ENCODE results near the gene RABIF. TPM values are rescaled to one million over a fixed set of nuclear protein-coding genes. Genes with fewer than 3 reads are reported as not detected.
A peak's percentile ranks its signal among the peaks of the same experiment; 100 is the strongest.

RABIF gene
- total and polyA plus RNA-seq, 10 of the 15 experiments (the other 5 are each of a cell fraction or from before 2014, with no cell fraction given), result 4.7 to 18.2 (median 8.8) TPM

DNA sequence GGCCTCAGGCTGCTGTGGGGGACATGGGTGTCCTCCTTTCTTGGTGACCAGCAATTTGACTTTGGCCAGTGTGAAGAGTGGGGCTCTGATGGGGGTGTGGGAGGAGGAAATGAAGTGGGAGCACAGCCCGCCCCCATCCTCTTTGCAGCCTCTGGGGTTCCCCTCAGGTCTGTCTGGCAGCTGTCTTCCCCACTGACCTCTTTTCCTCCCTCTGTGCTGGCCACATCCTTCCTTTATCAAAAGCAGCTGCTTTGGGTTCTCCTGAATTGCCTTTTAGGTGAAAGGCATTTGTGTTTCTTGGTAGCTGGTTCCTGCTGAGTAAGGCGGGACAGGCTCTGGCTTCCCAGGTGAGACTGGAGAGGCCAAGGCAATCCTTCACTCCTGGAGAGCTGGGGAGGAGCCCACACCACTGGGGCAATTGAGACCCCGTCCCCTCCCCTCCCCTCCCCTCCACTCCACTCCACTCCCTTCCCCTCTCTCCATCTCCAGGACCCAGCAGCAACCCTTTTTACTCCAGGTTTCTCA, 53.3 kb downstream of the RABIF start:
- 14% methylated on average over 2 of the region's 3 CpGs for WGBS (ENCODE audit: insufficient coverage, insufficient replicate concordance, low lambda C conversion rate, missing lambda C conversion rate)
- no TSS peak for BruUV-seq (replicated peaks)
- Histone ChIP-seq H3K4me2 (ENCODE audit: control insufficient read depth, insufficient read depth) (no peak overlapping the region), H3K27ac (ENCODE audit: control insufficient read depth, insufficient read depth) (no peak overlapping the region), H3K9me3 (replicated peaks; ENCODE audit: control insufficient read depth, insufficient read depth, low read length) (no peaks in the 10 kb centered on the region), H2AFZ (ENCODE audit: control insufficient read depth, low read depth, low read length) (no peak overlapping the region), H3K79me2 (ENCODE audit: control insufficient read depth, insufficient read depth, low read length) (no peaks in the 10 kb centered on the region), H3K27me3 (replicated peaks in 1 of 2; ENCODE audit: control insufficient read depth in 2 of 2, insufficient read depth in 2 of 2, low read length in 1 of 2) (no peaks in the 10 kb centered on the region), H3K9ac (ENCODE audit: control insufficient read depth, insufficient read depth, low read length) (no peak overlapping the region), H3K4me3 (no peak overlapping the region), H3K4me1 (ENCODE audit: control insufficient read depth, insufficient read depth, low read length) (peaks cover 10% of the 10 kb centered on the region), H3K36me3 (ENCODE audit: control insufficient read depth in 2 of 2, insufficient read depth in 2 of 2, low read length in 1 of 2) (no peaks in the 10 kb centered on the region), H4K20me1 (ENCODE audit: control insufficient read depth, insufficient read depth) (no peaks in the 10 kb centered on the region)
- ChIA-PET RAD21 (ENCODE audit: unreplicated experiment) (no interaction called here), SMC1A (ENCODE audit: uncharacterized antibody, unreplicated experiment) (interaction anchor here (0.6 to 1.2 kb wide), 5 partner anchors 9 to 55 kb away, joined by 3 to 5 read pairs (median 3); partner anchors contain the start of gene PCAT6), CTCF (interaction anchor here (0.7 to 1.0 kb wide), 3 partner anchors 14 to 264 kb away, joined by 3 to 4 read pairs (median 3); no protein-coding TSS in a partner anchor), POLR2A (interaction anchor here (0.6 kb wide), 1 partner anchor 163 kb away, joined by 3 read pairs; no protein-coding TSS in a partner anchor)
- FAIRE-seq (no peak), DNase-seq (ENCODE audit: low read depth, low spot score) (no peak), ATAC-seq (peak; percentile 85)
- in situ Hi-C loops (cut with MboI), result no loop called here
- intact Hi-C loops (cut with micrococcal nuclease; ENCODE audit: unreplicated experiment), result no loop called here
- TF ChIP-seq EGR1 (IDR thresholded peaks at IDR 0.05; ENCODE audit: borderline replicate concordance in 1 of 2, low read depth in 2 of 2, low read length in 2 of 2) (peak in 1 of 2 experiments; percentile 39; a peak in 1 of 3 replicates), DPF2 (IDR thresholded peaks at IDR 0.05) (peak; percentile 42; the same call in 1 of the 2 replicates), SPI1 (IDR thresholded peaks at IDR 0.05; ENCODE audit: borderline replicate concordance, insufficient read depth, low read depth, low read length) (0 out of 2 replicates have a peak, but pooled peaks have one; percentile 11), ESRRA (IDR thresholded peaks at IDR 0.05; ENCODE audit: low read length) (no peak), ZNF217 (IDR thresholded peaks at IDR 0.05) (no peak), RUNX3 (IDR thresholded peaks at IDR 0.05; ENCODE audit: low read length) (peak; percentile 73), TCF12 (IDR thresholded peaks at IDR 0.05; ENCODE audit: low read depth, low read length) (peak; percentile 87), IKZF1 (conservative IDR thresholded peaks at IDR 0.05) (peak; percentile 66), IKZF2 (IDR thresholded peaks at IDR 0.05) (peak; percentile 26 to 37; a peak in 2 of 4 replicates)
- TF ChIP-seq, protein P1, sequence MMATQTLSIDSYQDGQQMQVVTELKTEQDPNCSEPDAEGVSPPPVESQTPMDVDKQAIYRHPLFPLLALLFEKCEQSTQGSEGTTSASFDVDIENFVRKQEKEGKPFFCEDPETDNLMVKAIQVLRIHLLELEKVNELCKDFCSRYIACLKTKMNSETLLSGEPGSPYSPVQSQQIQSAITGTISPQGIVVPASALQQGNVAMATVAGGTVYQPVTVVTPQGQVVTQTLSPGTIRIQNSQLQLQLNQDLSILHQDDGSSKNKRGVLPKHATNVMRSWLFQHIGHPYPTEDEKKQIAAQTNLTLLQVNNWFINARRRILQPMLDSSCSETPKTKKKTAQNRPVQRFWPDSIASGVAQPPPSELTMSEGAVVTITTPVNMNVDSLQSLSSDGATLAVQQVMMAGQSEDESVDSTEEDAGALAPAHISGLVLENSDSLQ (IDR thresholded peaks at IDR 0.05), result peak; percentile 68
- TF ChIP-seq, protein P2, sequence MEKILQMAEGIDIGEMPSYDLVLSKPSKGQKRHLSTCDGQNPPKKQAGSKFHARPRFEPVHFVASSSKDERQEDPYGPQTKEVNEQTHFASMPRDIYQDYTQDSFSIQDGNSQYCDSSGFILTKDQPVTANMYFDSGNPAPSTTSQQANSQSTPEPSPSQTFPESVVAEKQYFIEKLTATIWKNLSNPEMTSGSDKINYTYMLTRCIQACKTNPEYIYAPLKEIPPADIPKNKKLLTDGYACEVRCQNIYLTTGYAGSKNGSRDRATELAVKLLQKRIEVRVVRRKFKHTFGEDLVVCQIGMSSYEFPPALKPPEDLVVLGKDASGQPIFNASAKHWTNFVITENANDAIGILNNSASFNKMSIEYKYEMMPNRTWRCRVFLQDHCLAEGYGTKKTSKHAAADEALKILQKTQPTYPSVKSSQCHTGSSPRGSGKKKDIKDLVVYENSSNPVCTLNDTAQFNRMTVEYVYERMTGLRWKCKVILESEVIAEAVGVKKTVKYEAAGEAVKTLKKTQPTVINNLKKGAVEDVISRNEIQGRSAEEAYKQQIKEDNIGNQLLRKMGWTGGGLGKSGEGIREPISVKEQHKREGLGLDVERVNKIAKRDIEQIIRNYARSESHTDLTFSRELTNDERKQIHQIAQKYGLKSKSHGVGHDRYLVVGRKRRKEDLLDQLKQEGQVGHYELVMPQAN (conservative IDR thresholded peaks at IDR 0.05), result no peak
- TF ChIP-seq, protein P3, sequence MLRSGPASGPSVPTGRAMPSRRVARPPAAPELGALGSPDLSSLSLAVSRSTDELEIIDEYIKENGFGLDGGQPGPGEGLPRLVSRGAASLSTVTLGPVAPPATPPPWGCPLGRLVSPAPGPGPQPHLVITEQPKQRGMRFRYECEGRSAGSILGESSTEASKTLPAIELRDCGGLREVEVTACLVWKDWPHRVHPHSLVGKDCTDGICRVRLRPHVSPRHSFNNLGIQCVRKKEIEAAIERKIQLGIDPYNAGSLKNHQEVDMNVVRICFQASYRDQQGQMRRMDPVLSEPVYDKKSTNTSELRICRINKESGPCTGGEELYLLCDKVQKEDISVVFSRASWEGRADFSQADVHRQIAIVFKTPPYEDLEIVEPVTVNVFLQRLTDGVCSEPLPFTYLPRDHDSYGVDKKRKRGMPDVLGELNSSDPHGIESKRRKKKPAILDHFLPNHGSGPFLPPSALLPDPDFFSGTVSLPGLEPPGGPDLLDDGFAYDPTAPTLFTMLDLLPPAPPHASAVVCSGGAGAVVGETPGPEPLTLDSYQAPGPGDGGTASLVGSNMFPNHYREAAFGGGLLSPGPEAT (IDR thresholded peaks at IDR 0.05; ENCODE audit: low read depth), result peak; percentile 18; the same call in 1 of the 2 replicates

All from GM12878 (cell line).